HCT116 (cell line): ENCODE data around the gene DPP6. TPM values are rescaled to one million over a fixed set of nuclear protein-coding genes. Genes with fewer than 3 reads are reported as not detected.

Source experiments
- ATAC-seq: fragments of 200-7000 bp; cut with Tn5 transposase; 2 replicates; pipeline ENCODE4 v1.9.1; 2020; ENCODE audit warnings: mild to moderate bottlenecking, moderate library complexity
- BruUV-seq: library from RNA; stranded (reverse); fragments of 400-500 nt; replicated peaks from 2 replicates; lab custom pipeline; 2021; lab: Mats Ljungman, UMichigan
- CTCF ChIA-PET: fragments of 300-600 bp; sonication (Branson Sonifier 250); formaldehyde crosslinking; loops from one replicate; lab custom pipeline; 2021; ENCODE audit warnings: antibody characterized with exemption; lab: Charles Lee
- POLR2A ChIA-PET: fragments of 300-600, 350-600 bp; sonication (Branson Sonifier 250); formaldehyde crosslinking; loops from one replicate; lab custom pipeline; 2021; ENCODE audit warnings: antibody characterized with exemption; lab: Charles Lee
- RAD21 ChIA-PET, 2 experiments: fragments of 300-600 bp; sonication (Branson Sonifier 250); formaldehyde crosslinking; loops; one replicate each; lab custom pipeline; 2023; ENCODE audit warnings: low total read pairs in 2 of 2; ENCODE audit not compliant: uncharacterized antibody in 2 of 2, unreplicated experiment in 2 of 2, low non-redundant PET in 1 of 2; lab: Charles Lee
- DNase-seq: peaks from one replicate; pipeline ENCODE4 v3.0.0-alpha.2; 2010; ENCODE audit warnings: low read depth, low spot score
- H2AFZ ChIP-seq: fragments of 200-600 bp; shearing (Covaris generic), sonication (generic); 2 replicates; pipeline ENCODE4 v1.6.1; 2017; ENCODE audit warnings: low read depth, mixed run types, mixed read lengths, antibody characterized with exemption, low read length; ENCODE audit not compliant: poor library complexity, severe bottlenecking
- H3K27ac ChIP-seq: 2 replicates; pipeline ENCODE4 v1.5.1; 2012; ENCODE audit warnings: low read depth, low read length
- H3K27me3 ChIP-seq: fragments of 200-600 bp; sonication (generic); 2 replicates; pipeline ENCODE4 v1.6.1; 2016; ENCODE audit warnings: mixed run types, low read length, mixed read lengths; ENCODE audit not compliant: insufficient read depth
- H3K36me3 ChIP-seq, 2 experiments: fragments of 200-500 bp in 1 of 2; fragments of 200-600 bp in 1 of 2; sonication (Bioruptor generic) in 1 of 2; sonication (generic) in 1 of 2; 2 replicates each; pipeline versions ENCODE4 v1.5.1 to v1.6.1; 2014 to 2016; ENCODE audit warnings: low read length in 2 of 2, inconsistent platforms in 1 of 2, mixed read lengths in 1 of 2, mixed run types in 1 of 2; ENCODE audit not compliant: insufficient read depth in 2 of 2, control insufficient read depth in 1 of 2
- H3K4me1 ChIP-seq, 2 experiments: fragments of 200-600 bp in 1 of 2; sonication (generic) in 1 of 2; 2 replicates each; pipeline versions ENCODE4 v1.5.1 to v1.6.1; 2012 to 2017; ENCODE audit warnings: low read length in 2 of 2, inconsistent platforms in 1 of 2, mild to moderate bottlenecking in 1 of 2, mixed read lengths in 1 of 2, mixed run types in 1 of 2, moderate library complexity in 1 of 2; ENCODE audit not compliant: insufficient read depth in 2 of 2, control insufficient read depth in 1 of 2
- H3K4me2 ChIP-seq: fragments of 200-600 bp; sonication (generic); 2 replicates; pipeline ENCODE4 v1.6.1; 2017; ENCODE audit warnings: mixed run types, low read length, mixed read lengths
- H3K4me3 ChIP-seq, 2 experiments: fragments of 200-600 bp in 1 of 2; sonication (generic) in 1 of 2; replicated peaks in 1 of 2; 2 replicates each; pipeline ENCODE4 v1.5.1; 2011 to 2016; ENCODE audit warnings: low read length in 2 of 2, control low read depth in 1 of 2, low read depth in 1 of 2, mild to moderate bottlenecking in 1 of 2, mixed read lengths in 1 of 2, mixed run types in 1 of 2
- H3K79me2 ChIP-seq: fragments of 200-600 bp; sonication (generic); 2 replicates; pipeline ENCODE4 v1.6.1; 2017; ENCODE audit warnings: mild to moderate bottlenecking, mixed run types, low read length, moderate library complexity, mixed read lengths; ENCODE audit not compliant: insufficient read depth
- H3K9ac ChIP-seq: fragments of 200-600 bp; sonication (generic); 2 replicates; pipeline ENCODE4 v1.6.1; 2016; ENCODE audit warnings: low read length, mixed read lengths
- H3K9me2 ChIP-seq: fragments of 200-600 bp; sonication (generic), shearing (Covaris generic); 2 replicates; pipeline ENCODE4 v1.6.1; 2017; ENCODE audit warnings: mixed run types, mild to moderate bottlenecking, moderate library complexity; ENCODE audit not compliant: insufficient read depth
- H3K9me3 ChIP-seq, 2 experiments: fragments of 200-500 bp in 1 of 2; fragments of 200-600 bp in 1 of 2; sonication (Bioruptor generic) in 1 of 2; sonication (generic) in 1 of 2; 2 replicates each; pipeline ENCODE4 v1.6.1; 2014 to 2017; ENCODE audit warnings: low read length in 2 of 2, mixed read lengths in 2 of 2, inconsistent platforms in 1 of 2, low read depth in 1 of 2, mild to moderate bottlenecking in 1 of 2, mixed run types in 1 of 2, moderate library complexity in 1 of 2; ENCODE audit not compliant: control insufficient read depth in 1 of 2, insufficient read depth in 1 of 2
- H4K20me1 ChIP-seq: fragments of 200-600 bp; sonication (generic), shearing (Covaris generic); 2 replicates; pipeline ENCODE4 v1.6.1; 2017; ENCODE audit warnings: mixed run types, mild to moderate bottlenecking, moderate library complexity; ENCODE audit not compliant: insufficient read depth
- CBX3 ChIP-seq: IDR thresholded peaks from 2 replicates; pipeline ENCODE4 v1.6.1; 2012; ENCODE audit warnings: low read depth
- CEBPB ChIP-seq: IDR thresholded peaks from 2 replicates; pipeline ENCODE4 v1.6.1; 2012; ENCODE audit warnings: low read depth
- EGR1 ChIP-seq: IDR thresholded peaks from 2 replicates; pipeline ENCODE4 v1.6.1; 2012; ENCODE audit warnings: low read depth
- ELF1 ChIP-seq: IDR thresholded peaks from 2 replicates; pipeline ENCODE4 v1.6.1; 2012; ENCODE audit warnings: low read depth, borderline replicate concordance
- EZH2 ChIP-seq: fragments of 200-600 bp; sonication (generic); IDR thresholded peaks from 2 replicates; pipeline ENCODE4 v1.6.1; 2017; ENCODE audit warnings: antibody characterized with exemption, mixed run types
- FOSL1 ChIP-seq: IDR thresholded peaks from 2 replicates; pipeline ENCODE4 v1.6.1; 2012; ENCODE audit warnings: low read depth
- JUND ChIP-seq: IDR thresholded peaks from 2 replicates; pipeline ENCODE4 v1.6.1; 2012
- POLR2A ChIP-seq: IDR thresholded peaks from 2 replicates; pipeline ENCODE4 v1.7.0; 2011; ENCODE audit warnings: borderline replicate concordance; ENCODE audit not compliant: insufficient read depth, insufficient read length; ENCODE audit errors: extremely low read depth
- POLR2AphosphoS5 ChIP-seq: IDR thresholded peaks from 2 replicates; pipeline ENCODE4 v1.6.1; 2011; ENCODE audit warnings: mild to moderate bottlenecking, low read depth, low read length, moderate library complexity
- RAD21 ChIP-seq: IDR thresholded peaks from 2 replicates; pipeline ENCODE4 v1.6.1; 2012; ENCODE audit warnings: low read depth, mild to moderate bottlenecking
- SP1 ChIP-seq: IDR thresholded peaks from 2 replicates; pipeline ENCODE4 v1.6.1; 2012; ENCODE audit warnings: low read depth
- SRF ChIP-seq: IDR thresholded peaks from 2 replicates; pipeline ENCODE4 v1.6.1; 2012; ENCODE audit warnings: low read depth
- TCF7L2 ChIP-seq: IDR thresholded peaks from 2 replicates; pipeline ENCODE4 v1.7.0; 2011; ENCODE audit warnings: borderline replicate concordance, inconsistent platforms; ENCODE audit not compliant: insufficient read depth, insufficient read length; ENCODE audit errors: extremely low read depth
- ZFX ChIP-seq: fragments of 450-650 bp; IDR thresholded peaks from 2 replicates; pipeline ENCODE4 v1.6.1; 2017
- ZNF274 ChIP-seq: fragments of 200-500 bp; sonication (Bioruptor generic); IDR thresholded peaks from 2 replicates; pipeline ENCODE4 v1.6.1; 2014; ENCODE audit warnings: mild to moderate bottlenecking, low read depth, low read length, inconsistent platforms
- intact Hi-C: fragments of 100-400 bp; cut with micrococcal nuclease; formaldehyde crosslinking; loops from 2 replicates; pipeline ENCODE4 v1.10.0; 2022
- total RNA-seq: library from RNA; stranded (reverse); gene quantifications from one replicate; pipeline ENCODE4 v1.2.1, GENCODE V29; 2021; ENCODE audit not compliant: unreplicated experiment
- TF ChIP-seq, protein P1 (sequence below): IDR thresholded peaks from 2 replicates; pipeline ENCODE4 v1.6.1; 2012
- TF ChIP-seq, protein P2 (sequence below): IDR thresholded peaks from 2 replicates; pipeline ENCODE4 v1.6.1; 2011; ENCODE audit warnings: mild to moderate bottlenecking, low read length, moderate library complexity; ENCODE audit not compliant: insufficient replicate concordance; ENCODE audit errors: extremely low read depth
- TF ChIP-seq, protein P3 (sequence below), 3 experiments: fragments of 200-600 bp in 1 of 3; sonication (generic) in 1 of 3; IDR thresholded peaks in 2 of 3; conservative IDR thresholded peaks in 1 of 3; 2 replicates each; pipeline ENCODE4 v1.5.1; 2012 to 2017; ENCODE audit warnings: low read depth in 2 of 3, low read length in 2 of 3, antibody characterized with exemption in 1 of 3, borderline replicate concordance in 1 of 3, control low read depth in 1 of 3, mild to moderate bottlenecking in 1 of 3, mixed read lengths in 1 of 3, mixed run types in 1 of 3, moderate library complexity in 1 of 3; ENCODE audit not compliant: insufficient read depth in 1 of 3
- TF ChIP-seq, protein P4 (sequence below): IDR thresholded peaks from 2 replicates; pipeline ENCODE4 v1.6.1; 2012; ENCODE audit warnings: low read depth

DPP6 gene
- total RNA-seq, 1 experiment from 2014 or later: not detected

DNA sequence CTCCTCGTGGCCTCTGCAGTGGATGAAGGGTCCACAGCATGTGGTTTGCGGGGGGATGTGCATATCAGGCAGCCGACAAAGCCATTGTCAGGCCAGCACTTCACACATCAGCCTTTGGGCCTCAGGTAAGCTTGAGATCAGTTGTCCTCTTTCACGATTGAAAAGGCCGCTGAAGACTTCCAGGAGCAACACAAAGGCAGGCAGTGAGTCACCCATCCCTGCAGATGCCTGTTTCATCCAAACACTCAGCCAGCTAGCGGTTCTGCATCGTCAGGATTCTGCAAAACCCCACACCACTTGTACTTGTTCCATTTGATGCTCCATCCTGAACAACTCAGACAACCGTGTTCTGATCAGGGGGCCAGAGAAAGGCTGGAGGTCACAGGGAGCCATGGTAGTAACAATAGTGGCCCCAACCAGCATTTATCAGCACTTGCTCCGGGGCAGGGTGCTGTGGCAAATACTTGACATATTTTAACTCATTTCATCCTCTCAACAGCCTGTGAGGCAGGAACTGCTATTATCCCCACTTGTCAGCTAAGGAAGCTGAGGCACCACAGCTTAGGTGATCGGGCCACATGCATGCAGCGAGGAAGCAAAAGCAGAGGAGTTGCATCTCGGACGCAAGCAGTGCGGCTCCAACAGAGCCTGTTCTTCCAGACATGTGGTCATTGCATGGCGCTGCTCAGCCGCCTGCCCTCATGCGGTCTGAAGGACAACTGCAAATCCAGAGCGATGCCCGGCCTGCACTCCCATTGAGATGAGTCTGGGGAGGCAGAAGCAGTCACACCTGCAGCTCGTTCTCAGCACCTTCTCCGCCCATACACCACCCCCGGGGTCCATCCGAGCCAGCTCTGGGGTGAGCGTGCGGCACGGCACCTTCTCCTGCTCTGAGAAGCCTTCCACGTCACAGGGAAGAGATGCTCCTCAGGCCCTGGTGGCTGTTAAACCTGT is 805.8 kb downstream of the DPP6 start:
- no peak for DNase-seq
- H3K9me2 ChIP-seq: no peaks in the 10 kb centered on the region
- no TSS peak for BruUV-seq
- intact Hi-C loops: no loop called here
- CTCF ChIA-PET: no interaction called here
- RAD21 ChIA-PET: interaction anchor here in 1 of 2 experiments (0.6 kb wide), 1 partner anchor 117 kb away, joined by 3 read pairs; no protein-coding TSS in a partner anchor
- H3K27ac ChIP-seq: no peak overlapping the region
- no peaks in the 10 kb centered on the region for H3K79me2 ChIP-seq
- no peaks in the 10 kb centered on the region for H3K9me3 ChIP-seq
- H4K20me1 ChIP-seq: no peaks in the 10 kb centered on the region
- H3K27me3 ChIP-seq: 0 out of 2 replicates have a peak, but pooled peaks cover 4% of the 10 kb centered on the region
- H3K9ac ChIP-seq: no peak overlapping the region
- no peak for TF ChIP-seq SP1
- TF ChIP-seq, protein P1, sequence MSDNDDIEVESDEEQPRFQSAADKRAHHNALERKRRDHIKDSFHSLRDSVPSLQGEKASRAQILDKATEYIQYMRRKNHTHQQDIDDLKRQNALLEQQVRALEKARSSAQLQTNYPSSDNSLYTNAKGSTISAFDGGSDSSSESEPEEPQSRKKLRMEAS: no peak
- no peak for TF ChIP-seq ZFX
- no peak for TF ChIP-seq RAD21
- no peak for TF ChIP-seq TCF7L2
- TF ChIP-seq CEBPB: no peak
- no peak for TF ChIP-seq POLR2AphosphoS5
- no peak for TF ChIP-seq CBX3
- TF ChIP-seq JUND: no peak
- TF ChIP-seq, protein P2, sequence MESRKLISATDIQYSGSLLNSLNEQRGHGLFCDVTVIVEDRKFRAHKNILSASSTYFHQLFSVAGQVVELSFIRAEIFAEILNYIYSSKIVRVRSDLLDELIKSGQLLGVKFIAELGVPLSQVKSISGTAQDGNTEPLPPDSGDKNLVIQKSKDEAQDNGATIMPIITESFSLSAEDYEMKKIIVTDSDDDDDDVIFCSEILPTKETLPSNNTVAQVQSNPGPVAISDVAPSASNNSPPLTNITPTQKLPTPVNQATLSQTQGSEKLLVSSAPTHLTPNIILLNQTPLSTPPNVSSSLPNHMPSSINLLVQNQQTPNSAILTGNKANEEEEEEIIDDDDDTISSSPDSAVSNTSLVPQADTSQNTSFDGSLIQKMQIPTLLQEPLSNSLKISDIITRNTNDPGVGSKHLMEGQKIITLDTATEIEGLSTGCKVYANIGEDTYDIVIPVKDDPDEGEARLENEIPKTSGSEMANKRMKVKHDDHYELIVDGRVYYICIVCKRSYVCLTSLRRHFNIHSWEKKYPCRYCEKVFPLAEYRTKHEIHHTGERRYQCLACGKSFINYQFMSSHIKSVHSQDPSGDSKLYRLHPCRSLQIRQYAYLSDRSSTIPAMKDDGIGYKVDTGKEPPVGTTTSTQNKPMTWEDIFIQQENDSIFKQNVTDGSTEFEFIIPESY: no peak
- TF ChIP-seq EZH2: no peak
- TF ChIP-seq POLR2A: no peak
- TF ChIP-seq SRF: no peak
- no peak for TF ChIP-seq FOSL1
- TF ChIP-seq, protein P3, sequence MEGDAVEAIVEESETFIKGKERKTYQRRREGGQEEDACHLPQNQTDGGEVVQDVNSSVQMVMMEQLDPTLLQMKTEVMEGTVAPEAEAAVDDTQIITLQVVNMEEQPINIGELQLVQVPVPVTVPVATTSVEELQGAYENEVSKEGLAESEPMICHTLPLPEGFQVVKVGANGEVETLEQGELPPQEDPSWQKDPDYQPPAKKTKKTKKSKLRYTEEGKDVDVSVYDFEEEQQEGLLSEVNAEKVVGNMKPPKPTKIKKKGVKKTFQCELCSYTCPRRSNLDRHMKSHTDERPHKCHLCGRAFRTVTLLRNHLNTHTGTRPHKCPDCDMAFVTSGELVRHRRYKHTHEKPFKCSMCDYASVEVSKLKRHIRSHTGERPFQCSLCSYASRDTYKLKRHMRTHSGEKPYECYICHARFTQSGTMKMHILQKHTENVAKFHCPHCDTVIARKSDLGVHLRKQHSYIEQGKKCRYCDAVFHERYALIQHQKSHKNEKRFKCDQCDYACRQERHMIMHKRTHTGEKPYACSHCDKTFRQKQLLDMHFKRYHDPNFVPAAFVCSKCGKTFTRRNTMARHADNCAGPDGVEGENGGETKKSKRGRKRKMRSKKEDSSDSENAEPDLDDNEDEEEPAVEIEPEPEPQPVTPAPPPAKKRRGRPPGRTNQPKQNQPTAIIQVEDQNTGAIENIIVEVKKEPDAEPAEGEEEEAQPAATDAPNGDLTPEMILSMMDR (IDR thresholded peaks at IDR 0.05 in 2 of 3, conservative IDR thresholded peaks at IDR 0.05 in 1 of 3; ENCODE audit: borderline replicate concordance in 1 of 3, insufficient read depth in 1 of 3, low read depth in 2 of 3, low read length in 2 of 3): no peak
- no peak for TF ChIP-seq ZNF274
- no peak for TF ChIP-seq EGR1
- no peak for TF ChIP-seq ELF1
- TF ChIP-seq, protein P4, sequence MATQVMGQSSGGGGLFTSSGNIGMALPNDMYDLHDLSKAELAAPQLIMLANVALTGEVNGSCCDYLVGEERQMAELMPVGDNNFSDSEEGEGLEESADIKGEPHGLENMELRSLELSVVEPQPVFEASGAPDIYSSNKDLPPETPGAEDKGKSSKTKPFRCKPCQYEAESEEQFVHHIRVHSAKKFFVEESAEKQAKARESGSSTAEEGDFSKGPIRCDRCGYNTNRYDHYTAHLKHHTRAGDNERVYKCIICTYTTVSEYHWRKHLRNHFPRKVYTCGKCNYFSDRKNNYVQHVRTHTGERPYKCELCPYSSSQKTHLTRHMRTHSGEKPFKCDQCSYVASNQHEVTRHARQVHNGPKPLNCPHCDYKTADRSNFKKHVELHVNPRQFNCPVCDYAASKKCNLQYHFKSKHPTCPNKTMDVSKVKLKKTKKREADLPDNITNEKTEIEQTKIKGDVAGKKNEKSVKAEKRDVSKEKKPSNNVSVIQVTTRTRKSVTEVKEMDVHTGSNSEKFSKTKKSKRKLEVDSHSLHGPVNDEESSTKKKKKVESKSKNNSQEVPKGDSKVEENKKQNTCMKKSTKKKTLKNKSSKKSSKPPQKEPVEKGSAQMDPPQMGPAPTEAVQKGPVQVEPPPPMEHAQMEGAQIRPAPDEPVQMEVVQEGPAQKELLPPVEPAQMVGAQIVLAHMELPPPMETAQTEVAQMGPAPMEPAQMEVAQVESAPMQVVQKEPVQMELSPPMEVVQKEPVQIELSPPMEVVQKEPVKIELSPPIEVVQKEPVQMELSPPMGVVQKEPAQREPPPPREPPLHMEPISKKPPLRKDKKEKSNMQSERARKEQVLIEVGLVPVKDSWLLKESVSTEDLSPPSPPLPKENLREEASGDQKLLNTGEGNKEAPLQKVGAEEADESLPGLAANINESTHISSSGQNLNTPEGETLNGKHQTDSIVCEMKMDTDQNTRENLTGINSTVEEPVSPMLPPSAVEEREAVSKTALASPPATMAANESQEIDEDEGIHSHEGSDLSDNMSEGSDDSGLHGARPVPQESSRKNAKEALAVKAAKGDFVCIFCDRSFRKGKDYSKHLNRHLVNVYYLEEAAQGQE: no peak
- TF ChIP-seq, all 23 proteins: peak for 0
- H3K4me1 ChIP-seq: no peaks in the 10 kb centered on the region
- H3K36me3 ChIP-seq: no peaks in the 10 kb centered on the region
- no peak overlapping the region for H2AFZ ChIP-seq
- no peak overlapping the region for H3K4me2 ChIP-seq
- ATAC-seq: no peak
- POLR2A ChIA-PET: no interaction called here
- H3K4me3 ChIP-seq: no peak overlapping the region
